Pulmonary artery endothelial cell (primary cell): Measurements from ENCODE around the gene BRI3BP. TPM values are rescaled to one million over a fixed set of nuclear protein-coding genes. Genes with fewer than 3 reads are reported as not detected.
A peak's percentile ranks its signal among the peaks of the same experiment; 100 is the strongest.
"Not testable (repeated sequence)": the region's sequence is repeated elsewhere in the genome, so short reads cannot be mapped to it uniquely, and the experiment has no call there.

Experiments
- DNase-seq: peaks from one replicate; pipeline ENCODE4 v3.0.0-alpha.2; 2011; ENCODE audit warnings: low read depth, low spot score
- total RNA-seq: library from RNA; depleted of rRNA; stranded (reverse); fragments of >200 nt; gene quantifications from 2 replicates; pipeline ENCODE4 v1.2.3, GENCODE V29; 2014

BRI3BP gene
- total RNA-seq, 1 donor from 2014 or later, result 5.8 TPM

DNA sequence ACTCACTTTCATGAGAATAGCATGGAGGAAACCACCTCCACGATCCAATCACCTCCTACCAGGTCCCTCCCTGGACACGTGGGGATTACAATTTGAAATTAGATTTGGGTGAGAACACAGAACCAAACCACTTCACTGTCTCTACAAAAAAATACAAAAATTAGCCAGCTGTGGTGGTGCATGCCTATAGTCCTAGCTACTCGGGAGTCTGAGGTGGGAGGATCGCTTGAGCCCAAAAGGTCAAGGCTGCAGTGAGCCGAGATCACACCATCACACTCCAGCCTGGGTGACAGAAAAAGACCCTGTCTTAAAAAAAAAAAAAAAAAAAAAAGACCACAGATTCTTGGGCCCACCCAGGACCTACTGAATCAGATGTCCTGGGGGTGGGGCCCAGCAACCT lies 28.3 kb downstream of the BRI3BP start:
- DNase-seq, result no peak

DNA sequence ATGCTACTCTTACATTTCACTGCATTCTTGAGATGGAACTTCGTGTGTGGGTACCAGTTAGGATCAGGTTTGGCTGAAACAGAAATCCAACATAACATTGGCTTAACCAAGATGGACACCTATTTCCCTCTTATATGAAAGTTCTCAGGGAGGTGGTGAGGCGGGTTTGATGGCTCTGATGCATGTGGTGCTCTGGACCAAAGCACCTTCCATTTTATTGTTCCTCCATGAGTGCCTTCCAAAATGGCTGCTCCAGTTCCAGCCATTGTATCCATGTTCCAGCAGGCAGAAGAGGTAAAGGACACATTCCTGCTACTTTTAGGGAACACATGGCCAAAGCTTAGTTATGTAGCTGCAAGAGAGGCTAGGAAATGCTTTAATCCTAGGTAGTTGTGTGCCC lies 29.6 kb downstream of the BRI3BP start:
- DNase-seq, result no peak

- no peak for DNase-seq
Observed at GRCh38 chr12:125024949-125025563, 31.6 kb downstream of the BRI3BP start.

DNA sequence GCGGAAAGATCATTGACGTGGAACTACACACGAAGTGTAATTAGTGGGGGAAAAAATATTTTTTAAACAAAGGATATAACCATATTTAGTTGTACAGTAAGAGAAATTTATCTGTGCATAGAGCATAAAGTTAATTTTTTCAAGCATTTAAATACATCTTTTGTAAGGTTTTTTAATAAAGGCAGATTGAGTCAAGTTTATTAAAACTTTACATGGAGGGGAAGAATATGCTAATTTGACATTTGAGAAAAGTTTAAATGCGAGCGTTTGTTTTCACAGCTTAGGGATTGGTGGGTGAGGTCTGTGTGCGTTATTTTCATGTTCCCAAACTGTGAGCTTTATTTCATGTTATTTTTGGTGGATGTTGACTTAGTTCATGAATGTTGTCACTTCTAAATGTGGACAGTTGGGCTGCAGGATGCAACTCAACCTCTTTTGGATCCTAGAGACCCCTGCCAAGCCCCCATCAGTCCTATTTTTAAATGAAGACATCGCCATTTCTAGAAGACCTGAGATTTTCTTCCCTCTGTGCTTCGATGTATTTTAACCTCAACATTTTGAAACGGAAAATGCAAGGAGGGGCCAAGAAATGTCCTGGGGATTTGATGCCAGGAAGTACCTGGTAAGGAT lies 32.3 kb downstream of the BRI3BP start:
- no peak for DNase-seq

- no peak for DNase-seq
Observed at GRCh38 chr12:125028106-125028505, 34.7 kb downstream of the BRI3BP start.

- DNase-seq, result no peak
Observed at GRCh38 chr12:125029761-125030358, 36.4 kb downstream of the BRI3BP start.

DNA sequence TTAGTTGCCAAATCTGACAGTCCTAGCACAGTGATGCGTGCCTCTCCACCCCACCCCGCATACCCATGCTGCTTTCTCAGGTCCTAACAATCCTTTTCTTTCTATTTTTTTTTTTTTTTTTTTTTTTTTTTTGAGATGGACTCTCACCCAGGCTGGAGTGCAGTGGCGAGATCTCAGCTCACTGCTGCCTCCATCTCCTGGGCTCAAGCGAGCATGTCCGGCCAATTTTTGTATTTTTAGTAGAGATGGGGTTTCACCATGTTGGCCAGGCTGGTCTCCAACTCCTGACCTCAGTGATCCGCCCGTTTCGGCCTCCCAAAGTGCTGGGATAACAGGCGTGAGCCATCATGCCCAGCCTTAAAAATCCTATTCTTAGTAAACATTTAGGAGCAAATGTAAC lies 38.0 kb downstream of the BRI3BP start:
- not testable (repeated sequence) for DNase-seq

- DNase-seq, result no peak
Observed at GRCh38 chr12:125032466-125033152, 39.2 kb downstream of the BRI3BP start.

GRCh38 chr12:125033288-125033687 lies 39.8 kb downstream of the BRI3BP start:
- no peak for DNase-seq

DNA sequence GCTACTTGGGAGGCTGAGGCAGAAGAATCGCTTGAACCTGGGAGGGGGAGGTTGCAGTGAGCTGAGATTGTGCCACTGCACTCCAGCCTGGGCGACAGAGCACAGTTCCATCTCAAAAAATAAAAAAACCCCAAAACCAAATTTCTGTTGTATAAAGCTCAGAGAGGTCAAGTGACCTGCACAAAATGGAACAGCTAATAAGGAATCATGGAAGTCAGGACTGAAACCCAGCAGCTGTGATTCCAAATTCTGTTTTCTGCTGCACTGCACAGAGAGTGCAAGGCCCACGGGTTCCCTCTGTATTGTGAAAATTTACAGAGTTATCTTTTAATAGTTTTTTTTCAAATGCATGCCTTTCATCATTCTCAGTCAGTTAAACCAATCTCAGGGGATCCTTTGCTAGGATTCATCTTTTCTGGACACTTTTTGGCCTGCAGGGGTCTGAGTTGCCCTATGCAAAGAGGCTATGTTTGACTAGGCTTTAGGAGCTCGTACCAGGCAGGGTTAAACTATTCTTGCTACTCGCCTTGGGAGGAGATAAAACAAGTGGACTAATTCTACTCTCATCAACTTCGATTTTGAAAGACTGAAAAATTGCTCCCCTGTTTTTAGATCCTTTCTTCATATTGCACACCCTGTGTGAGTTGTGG lies 45.7 kb downstream of the BRI3BP start:
- no peak for DNase-seq

GRCh38 chr12:125049093-125049458 lies 55.6 kb downstream of the BRI3BP start:
- no peak for DNase-seq

GRCh38 chr12:125050446-125050845 lies 57.0 kb downstream of the BRI3BP start:
- no peak for DNase-seq

DNA sequence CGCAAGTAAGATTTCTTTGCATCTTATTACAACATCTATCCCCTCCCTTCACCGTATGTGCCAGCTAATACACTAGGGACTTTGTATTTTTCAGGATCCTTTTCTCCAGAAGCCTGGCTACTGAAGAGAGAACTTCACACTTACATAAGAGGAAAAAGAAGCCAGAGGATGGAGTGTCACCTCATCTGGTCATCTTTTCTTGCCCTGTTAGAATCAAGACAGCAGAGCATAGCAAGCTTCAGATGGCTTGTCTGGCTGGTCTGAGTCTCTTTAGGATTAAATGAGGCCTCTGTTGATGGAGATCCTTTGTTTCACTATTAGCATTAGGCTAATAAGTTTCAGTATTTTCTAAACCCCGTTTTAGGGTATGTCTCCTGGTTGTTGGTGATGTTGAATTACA lies 57.4 kb downstream of the BRI3BP start:
- no peak for DNase-seq

DNA sequence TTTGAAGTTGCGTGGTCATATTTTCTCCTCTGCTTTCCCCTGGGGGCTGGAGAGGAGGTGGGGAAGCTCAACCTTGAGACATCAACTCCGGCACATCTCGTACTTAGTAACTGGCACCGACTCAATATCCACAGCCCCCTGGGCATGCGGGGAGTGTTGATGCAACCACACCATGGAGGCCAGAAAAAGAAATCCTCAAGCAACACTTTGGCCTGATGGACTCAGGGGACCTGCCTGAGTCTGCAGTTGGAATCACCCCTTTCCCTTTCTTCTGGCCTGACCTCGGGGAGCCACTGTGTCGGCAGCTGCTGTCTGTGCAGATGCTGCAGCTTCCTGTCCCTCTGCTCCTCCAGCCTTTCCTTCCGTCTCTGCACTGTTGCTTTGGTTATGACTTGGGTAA lies 60.4 kb downstream of the BRI3BP start:
- no peak for DNase-seq

- no peak for DNase-seq
Observed at GRCh38 chr12:125055591-125055990, 62.1 kb downstream of the BRI3BP start.

GRCh38 chr12:125056306-125056705 lies 62.9 kb downstream of the BRI3BP start:
- DNase-seq, result no peak

DNA sequence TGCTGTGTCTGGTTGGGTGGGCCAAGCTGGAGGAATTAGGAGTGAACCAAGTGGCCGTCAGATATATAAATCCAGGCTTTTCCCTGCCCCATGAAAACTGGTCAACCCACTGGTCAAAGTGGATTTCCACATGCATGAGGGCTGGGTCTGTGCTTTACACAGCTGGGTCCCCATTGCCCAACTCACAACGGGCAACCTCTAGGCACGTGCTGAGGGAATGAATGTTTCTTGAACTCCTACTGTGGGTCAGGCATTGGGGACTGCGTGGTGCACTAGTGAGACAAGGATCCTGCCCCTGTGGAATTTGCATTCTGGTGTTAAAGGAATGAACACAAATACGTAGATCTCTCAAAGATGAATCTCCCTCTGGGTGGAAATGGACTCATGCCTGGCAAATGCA lies 64.3 kb downstream of the BRI3BP start:
- no peak for DNase-seq

GRCh38 chr12:125061229-125061628 lies 67.8 kb downstream of the BRI3BP start:
- DNase-seq, result no peak

DNA sequence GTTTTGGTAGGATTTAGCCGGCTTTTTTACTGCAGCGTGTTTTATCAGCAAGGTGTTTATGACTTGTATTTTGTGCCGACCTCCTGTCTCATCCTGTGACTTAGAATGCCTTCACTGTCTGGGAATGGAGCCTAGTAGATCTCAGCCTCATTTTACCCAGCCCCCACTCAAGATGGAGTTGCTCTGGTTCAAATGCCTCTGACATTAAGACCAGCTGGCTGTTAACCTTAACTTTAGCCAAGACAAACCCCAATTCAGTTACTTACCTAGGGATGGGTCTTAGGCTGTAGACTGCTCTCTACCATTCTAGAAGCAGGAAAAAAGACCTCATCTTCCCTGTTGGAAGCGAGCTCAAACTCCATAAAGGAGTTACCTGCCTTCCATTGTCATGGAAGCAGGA lies 70.1 kb downstream of the BRI3BP start:
- DNase-seq, result not testable (repeated sequence)

DNA sequence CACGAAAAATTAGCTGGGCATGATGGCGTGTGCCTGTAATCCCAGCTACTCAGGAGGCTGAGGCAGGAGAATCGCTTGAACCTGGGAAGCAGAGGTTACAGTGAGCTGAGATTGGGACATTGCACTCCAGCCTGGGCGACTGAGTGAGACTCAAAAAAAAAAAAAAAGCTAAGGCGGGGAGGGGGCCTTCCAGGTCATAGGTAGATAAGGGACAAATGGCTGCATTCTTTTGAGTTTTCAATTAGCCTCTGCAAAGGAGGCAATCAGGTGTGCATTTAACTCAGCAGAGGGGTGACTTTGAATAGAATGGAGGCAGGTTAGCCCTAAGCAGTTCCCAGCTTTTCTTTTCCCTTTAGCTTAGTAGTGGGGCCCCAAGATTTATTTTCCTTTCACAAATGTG lies 71.0 kb downstream of the BRI3BP start:
- no peak for DNase-seq

- DNase-seq, result peak; percentile 13
Observed at GRCh38 chr12:125065021-125065918, 71.8 kb downstream of the BRI3BP start, which contains the start of gene AACS. AACS (plus strand) TSS chr12:125065435; CDS start chr12:125065585, 150 bp downstream.
